Keratinocyte (primary cell): Measurements from ENCODE around the gene ANKRD23.

ENCODE experiments used
- EZH2 ChIP-seq: IDR thresholded peaks from one replicate; pipeline ENCODE4 v1.6.1; 2012; ENCODE audit warnings: inconsistent platforms, mild to moderate bottlenecking, low read length, moderate library complexity
- TF ChIP-seq, protein P1 (sequence below), 3 experiments: IDR thresholded peaks in 1 of 3; conservative IDR thresholded peaks in 1 of 3; optimal IDR thresholded peaks in 1 of 3; 2 replicates in 2 of 3; 3 replicates in 1 of 3; pipeline versions ENCODE3 to v1.5.1; 2011; ENCODE audit warnings: low read length in 3 of 3, mild to moderate bottlenecking in 3 of 3, moderate library complexity in 2 of 3, control low read depth in 1 of 3, inconsistent platforms in 1 of 3; ENCODE audit not compliant: insufficient read depth in 2 of 3; ENCODE audit errors: extremely low read depth in 1 of 3

- TF ChIP-seq, protein P1, sequence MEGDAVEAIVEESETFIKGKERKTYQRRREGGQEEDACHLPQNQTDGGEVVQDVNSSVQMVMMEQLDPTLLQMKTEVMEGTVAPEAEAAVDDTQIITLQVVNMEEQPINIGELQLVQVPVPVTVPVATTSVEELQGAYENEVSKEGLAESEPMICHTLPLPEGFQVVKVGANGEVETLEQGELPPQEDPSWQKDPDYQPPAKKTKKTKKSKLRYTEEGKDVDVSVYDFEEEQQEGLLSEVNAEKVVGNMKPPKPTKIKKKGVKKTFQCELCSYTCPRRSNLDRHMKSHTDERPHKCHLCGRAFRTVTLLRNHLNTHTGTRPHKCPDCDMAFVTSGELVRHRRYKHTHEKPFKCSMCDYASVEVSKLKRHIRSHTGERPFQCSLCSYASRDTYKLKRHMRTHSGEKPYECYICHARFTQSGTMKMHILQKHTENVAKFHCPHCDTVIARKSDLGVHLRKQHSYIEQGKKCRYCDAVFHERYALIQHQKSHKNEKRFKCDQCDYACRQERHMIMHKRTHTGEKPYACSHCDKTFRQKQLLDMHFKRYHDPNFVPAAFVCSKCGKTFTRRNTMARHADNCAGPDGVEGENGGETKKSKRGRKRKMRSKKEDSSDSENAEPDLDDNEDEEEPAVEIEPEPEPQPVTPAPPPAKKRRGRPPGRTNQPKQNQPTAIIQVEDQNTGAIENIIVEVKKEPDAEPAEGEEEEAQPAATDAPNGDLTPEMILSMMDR (optimal IDR thresholded peaks at IDR 0.05 in 1 of 3, IDR thresholded peaks at IDR 0.05 in 1 of 3, conservative IDR thresholded peaks at IDR 0.05 in 1 of 3; ENCODE audit: extremely low read depth in 1 of 3, insufficient read depth in 2 of 3, low read length in 3 of 3) = no peak
- no peak for TF ChIP-seq EZH2
These were observed 39.5 kb upstream of the ANKRD23 start for GRCh38 chr2:96883306-96883705.
